Subcutaneous abdominal adipose tissue (tissue), 5 donors: Measurements from ENCODE around the gene INHBC.

Experiments used
- H3K27ac ChIP-seq: one replicate; pipeline ENCODE4 v1.7.0; 2013; ENCODE audit warnings: low read depth, mild to moderate bottlenecking, inconsistent platforms, low read length, moderate library complexity
- H3K27me3 ChIP-seq, 5 donors: one replicate each; pipeline ENCODE4 v1.7.0; 2013; ENCODE audit warnings: low read length in 5 of 5, inconsistent platforms in 1 of 5; ENCODE audit not compliant: control insufficient read depth in 5 of 5, insufficient read depth in 4 of 5
- H3K36me3 ChIP-seq, 5 donors: one replicate each; pipeline ENCODE4 v1.7.0; 2013; ENCODE audit warnings: low read length in 5 of 5; ENCODE audit not compliant: control insufficient read depth in 5 of 5, insufficient read depth in 5 of 5
- H3K4me1 ChIP-seq, 5 donors: one replicate each; pipeline ENCODE4 v1.7.0; 2013; ENCODE audit warnings: low read length in 5 of 5, mild to moderate bottlenecking in 3 of 5, moderate library complexity in 1 of 5; ENCODE audit not compliant: control insufficient read depth in 5 of 5, insufficient read depth in 5 of 5
- H3K4me3 ChIP-seq, 5 donors: one replicate each; pipeline ENCODE4 v1.7.0; 2013; ENCODE audit warnings: low read length in 5 of 5, low read depth in 1 of 5
- H3K9ac ChIP-seq, 5 donors: one replicate each; pipeline ENCODE4 v1.7.0; 2013; ENCODE audit warnings: low read length in 5 of 5, mild to moderate bottlenecking in 4 of 5, moderate library complexity in 3 of 5
- H3K9me3 ChIP-seq, 5 donors: one replicate each; pipeline ENCODE4 v1.7.0; 2013; ENCODE audit warnings: low read length in 5 of 5; ENCODE audit not compliant: control insufficient read depth in 5 of 5
- donor health status: healthy.
- donor health status: healthy.
- donor health status: healthy.
- donor health status: healthy.
- donor health status: healthy.

INHBC gene

GRCh38 chr12:57500213-57500612 is 65.6 kb downstream of the INHBC start:
- H3K4me1 ChIP-seq = no peaks in the 10 kb centered on the region
- no peaks in the 10 kb centered on the region for H3K27me3 ChIP-seq
- no peak overlapping the region for H3K9ac ChIP-seq
- no peaks in the 10 kb centered on the region for H3K9me3 ChIP-seq
- no peak overlapping the region for H3K27ac ChIP-seq
- peaks cover 16 to 81% (median 63%) of the 10 kb centered on the region in 5 donors for H3K36me3 ChIP-seq
- no peak overlapping the region for H3K4me3 ChIP-seq
